T47D (cell line): ENCODE measurements around the gene BNC2.

Experiments
- DNase-seq, 2 experiments: peaks; one replicate each; pipeline versions ENCODE4 v3.0.0 to v3.0.0-alpha.2; 2011 to 2012; ENCODE audit warnings: low read depth in 1 of 2, low spot score in 1 of 2
- JUND ChIP-seq: IDR thresholded peaks from 2 replicates; pipeline ENCODE4 v1.6.1; 2012; ENCODE audit warnings: low read depth
- in situ Hi-C: cut with HindIII; loops from 2 replicates; pipeline ENCODE4 v1.10.0; 2016; ENCODE audit warnings: low sequenced_read_pairs, low pct_unique_long_range_greater_than_20kb

The BNC2 gene

GRCh38 chr9:16527573-16527972 lies 342.9 kb downstream of the BNC2 start:
- no peak for TF ChIP-seq JUND
- DNase-seq, result no peak
- in situ Hi-C loops, result no loop called here

- in situ Hi-C loops, result no loop called here
- no peak for DNase-seq
- TF ChIP-seq JUND, result no peak
These were observed 344.1 kb downstream of the BNC2 start for GRCh38 chr9:16526380-16526779.

- no peak for TF ChIP-seq JUND
- no peak for DNase-seq
- in situ Hi-C loops, result no loop called here
These were observed 345.6 kb downstream of the BNC2 start for GRCh38 chr9:16524823-16525222.

- DNase-seq, result no peak
- TF ChIP-seq JUND, result no peak
- in situ Hi-C loops, result no loop called here
These were observed 346.4 kb downstream of the BNC2 start for GRCh38 chr9:16524078-16524477.

GRCh38 chr9:16521868-16522411 lies 348.5 kb downstream of the BNC2 start:
- TF ChIP-seq JUND, result no peak
- no peak for DNase-seq
- in situ Hi-C loops, result no loop called here

GRCh38 chr9:16519001-16519400 lies 351.5 kb downstream of the BNC2 start:
- no peak for DNase-seq
- TF ChIP-seq JUND, result no peak
- in situ Hi-C loops, result no loop called here

GRCh38 chr9:16516891-16517290 lies 353.6 kb downstream of the BNC2 start:
- DNase-seq, result no peak
- in situ Hi-C loops, result no loop called here
- no peak for TF ChIP-seq JUND

GRCh38 chr9:16515879-16516301 lies 354.6 kb downstream of the BNC2 start:
- no peak for DNase-seq
- TF ChIP-seq JUND, result no peak
- in situ Hi-C loops, result no loop called here

- in situ Hi-C loops, result no loop called here
- no peak for DNase-seq
- TF ChIP-seq JUND, result no peak
These were observed 355.3 kb downstream of the BNC2 start for GRCh38 chr9:16515207-16515606.

- DNase-seq, result no peak
- in situ Hi-C loops, result no loop called here
- TF ChIP-seq JUND, result no peak
These were observed 356.3 kb downstream of the BNC2 start for GRCh38 chr9:16514131-16514530.

- in situ Hi-C loops, result no loop called here
- no peak for TF ChIP-seq JUND
- no peak for DNase-seq
These were observed 358.2 kb downstream of the BNC2 start for GRCh38 chr9:16512281-16512680.

- TF ChIP-seq JUND, result no peak
- in situ Hi-C loops, result no loop called here
These were observed 360.0 kb downstream of the BNC2 start for GRCh38 chr9:16510482-16510881.

GRCh38 chr9:16509997-16510396 lies 360.5 kb downstream of the BNC2 start:
- in situ Hi-C loops, result no loop called here
- DNase-seq, result no peak
- TF ChIP-seq JUND, result no peak

More at GRCh38 chr9:16510482-16510881, 360.0 kb downstream of the BNC2 start:
- no peak for DNase-seq

GRCh38 chr9:16505199-16505598 lies 365.3 kb downstream of the BNC2 start:
- no peak for DNase-seq
- no peak for TF ChIP-seq JUND

GRCh38 chr9:16501726-16502125 lies 368.7 kb downstream of the BNC2 start:
- TF ChIP-seq JUND, result no peak
- DNase-seq, result no peak
- in situ Hi-C loops, result no loop called here

More at GRCh38 chr9:16505199-16505598, 365.3 kb downstream of the BNC2 start:
- in situ Hi-C loops, result no loop called here
